Amniotic stem cell (primary cell): ENCODE measurements around the gene KCNIP1.

Experiments used
- DNase-seq: peaks from one replicate; lab custom pipeline; 2025; lab: John Stamatoyannopoulos, UW

Gene KCNIP1

GRCh38 chr5:170508660-170509347, 5.0 kb downstream of the KCNIP1 start:
- no peak for DNase-seq

GRCh38 chr5:170509348-170509660, 5.5 kb downstream of the KCNIP1 start:
- DNase-seq = no peak

DNA sequence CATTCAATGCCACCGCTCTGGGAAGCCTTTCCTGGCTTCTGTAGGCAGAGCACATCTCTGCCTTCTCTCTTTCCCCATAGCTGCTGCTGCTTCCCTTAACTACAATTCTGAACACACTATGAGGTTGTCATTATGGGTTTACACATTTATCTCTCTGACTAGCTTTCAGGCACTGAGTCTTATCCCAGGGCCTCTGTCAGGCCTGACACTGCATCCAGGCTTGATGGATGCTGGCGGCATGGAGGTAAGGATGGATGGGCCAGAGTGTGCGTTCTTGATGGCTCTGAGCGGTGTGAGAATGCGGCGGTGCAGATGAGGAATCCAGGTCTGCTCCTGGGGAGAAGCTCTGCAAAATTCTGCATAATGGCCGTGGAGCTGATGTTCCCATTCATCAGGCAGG, 6.3 kb downstream of the KCNIP1 start:
- DNase-seq = no peak

- DNase-seq = no peak
Measured at GRCh38 chr5:170510559-170510958, 6.7 kb downstream of the KCNIP1 start.

DNA sequence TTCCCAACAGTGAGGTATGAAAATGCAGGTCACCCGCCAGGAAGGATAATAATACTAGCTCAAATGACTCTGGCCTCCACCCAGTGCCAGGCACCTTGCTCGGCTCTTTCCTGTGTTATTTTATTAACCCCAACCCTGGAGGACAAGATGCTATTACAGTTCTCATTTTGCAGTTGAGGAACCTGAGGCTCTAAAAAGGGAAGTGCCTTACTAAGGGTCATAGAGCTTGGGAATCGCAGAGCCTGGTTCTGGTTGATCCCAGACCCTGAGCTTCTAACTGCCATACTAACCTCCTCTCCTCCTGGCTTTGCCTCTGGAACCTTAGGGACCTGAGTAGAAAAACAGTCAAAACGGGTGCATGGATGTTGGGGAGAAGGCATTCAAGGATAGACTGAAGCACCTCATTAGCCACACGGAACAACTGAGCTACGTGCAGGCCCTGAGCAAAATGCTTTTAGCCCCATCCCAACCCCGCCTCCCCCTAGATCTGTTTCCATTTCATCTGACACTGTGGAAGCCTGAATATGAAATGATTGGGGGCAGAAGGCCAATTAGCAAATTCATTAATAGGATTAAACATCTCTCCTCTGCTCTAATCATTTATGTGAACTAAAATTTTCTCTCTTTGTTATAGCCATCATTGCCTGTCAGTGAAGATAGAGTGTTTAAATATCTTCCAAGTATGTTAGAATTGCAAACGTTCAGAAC, 7.9 kb downstream of the KCNIP1 start:
- no peak for DNase-seq

GRCh38 chr5:170513856-170514525, 10.2 kb downstream of the KCNIP1 start:
- DNase-seq = no peak

DNA sequence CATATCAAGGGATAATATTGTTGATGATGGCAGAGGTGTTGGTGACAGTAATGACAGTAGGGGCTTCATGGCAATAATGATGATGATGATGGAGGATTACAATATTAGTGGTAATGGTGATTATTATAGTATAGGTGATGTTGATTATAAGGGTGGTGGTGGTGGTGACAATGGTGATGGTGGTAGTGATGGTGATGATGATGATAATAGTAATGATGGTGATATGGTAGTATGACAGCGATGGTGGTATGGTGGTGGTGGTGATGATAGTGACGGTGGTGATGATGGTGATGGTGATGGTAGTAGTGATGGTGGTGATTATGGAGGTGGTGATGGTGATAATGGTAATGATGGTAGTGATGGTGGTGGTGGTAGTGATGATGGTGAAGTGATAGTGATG, 13.6 kb downstream of the KCNIP1 start:
- DNase-seq = no peak

- DNase-seq = no peak
Measured at GRCh38 chr5:170518277-170518676, 14.5 kb downstream of the KCNIP1 start.

GRCh38 chr5:170519549-170519948, 15.7 kb downstream of the KCNIP1 start:
- DNase-seq = no peak

GRCh38 chr5:170520372-170520771, 16.6 kb downstream of the KCNIP1 start:
- DNase-seq = no peak

GRCh38 chr5:170522211-170523141, 18.7 kb downstream of the KCNIP1 start:
- DNase-seq = no peak

GRCh38 chr5:170523142-170523551, 19.3 kb downstream of the KCNIP1 start:
- no peak for DNase-seq

DNA sequence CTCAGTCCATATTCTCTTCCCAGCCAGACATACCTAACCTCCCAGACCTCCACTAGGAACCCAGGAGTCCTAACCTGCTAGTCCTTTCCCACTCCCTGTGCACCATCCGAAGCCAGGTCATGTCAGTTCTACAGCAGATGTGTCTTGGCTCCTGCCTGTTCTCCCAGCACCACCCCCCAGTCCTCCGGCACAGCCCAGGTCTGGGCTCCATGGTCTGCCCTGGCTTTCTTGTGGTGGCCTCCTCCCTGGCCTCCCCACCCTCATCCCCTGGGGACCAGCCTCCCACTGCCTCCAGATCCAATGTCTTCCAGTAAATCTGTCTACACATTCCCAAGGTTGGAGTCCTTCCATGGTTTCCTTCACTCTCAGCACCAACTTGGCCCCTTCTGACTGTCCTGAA, 20.0 kb downstream of the KCNIP1 start:
- DNase-seq = no peak

GRCh38 chr5:170524576-170524975, 20.8 kb downstream of the KCNIP1 start:
- DNase-seq = no peak

DNA sequence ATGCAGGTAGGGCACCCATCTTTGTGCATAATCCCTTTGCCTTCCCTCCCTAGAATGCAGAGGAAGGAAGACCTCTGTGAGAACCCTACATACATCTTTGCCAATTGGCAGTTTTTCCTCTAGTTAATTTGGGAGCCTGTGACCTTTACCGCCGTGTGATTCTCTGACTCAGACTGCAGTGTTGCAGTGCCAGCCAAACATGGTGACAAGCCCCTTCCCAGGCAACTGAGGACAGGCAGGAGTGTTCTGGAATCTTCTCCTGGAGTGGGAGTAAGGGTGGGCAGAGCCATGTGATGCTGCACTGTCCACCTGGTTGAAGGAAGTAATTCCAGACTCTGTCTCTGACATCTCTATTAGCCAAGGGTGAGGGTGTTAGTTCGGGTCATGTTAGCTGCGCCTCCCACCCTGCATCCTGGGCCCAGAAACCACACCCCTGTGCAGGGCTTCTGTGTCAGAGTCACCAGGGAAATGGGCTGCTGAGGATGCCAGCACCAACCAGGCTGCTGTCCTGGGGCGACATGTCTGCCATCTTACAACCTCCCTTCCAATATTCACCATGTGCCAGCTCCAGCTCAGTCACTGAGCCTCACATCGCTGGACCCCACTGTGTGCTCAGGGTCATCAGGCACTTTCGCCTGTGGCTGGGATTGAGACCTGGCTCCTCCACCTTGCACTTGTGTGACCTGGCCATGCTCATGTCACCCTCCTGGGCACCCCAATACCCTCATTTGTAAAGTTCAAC, 21.8 kb downstream of the KCNIP1 start:
- no peak for DNase-seq

GRCh38 chr5:170527991-170528390, 24.2 kb downstream of the KCNIP1 start:
- no peak for DNase-seq

- no peak for DNase-seq
Measured at GRCh38 chr5:170528976-170529375, 25.2 kb downstream of the KCNIP1 start.

GRCh38 chr5:170532935-170533334, 29.1 kb downstream of the KCNIP1 start:
- no peak for DNase-seq

GRCh38 chr5:170533383-170533782, 29.6 kb downstream of the KCNIP1 start:
- DNase-seq = no peak

DNA sequence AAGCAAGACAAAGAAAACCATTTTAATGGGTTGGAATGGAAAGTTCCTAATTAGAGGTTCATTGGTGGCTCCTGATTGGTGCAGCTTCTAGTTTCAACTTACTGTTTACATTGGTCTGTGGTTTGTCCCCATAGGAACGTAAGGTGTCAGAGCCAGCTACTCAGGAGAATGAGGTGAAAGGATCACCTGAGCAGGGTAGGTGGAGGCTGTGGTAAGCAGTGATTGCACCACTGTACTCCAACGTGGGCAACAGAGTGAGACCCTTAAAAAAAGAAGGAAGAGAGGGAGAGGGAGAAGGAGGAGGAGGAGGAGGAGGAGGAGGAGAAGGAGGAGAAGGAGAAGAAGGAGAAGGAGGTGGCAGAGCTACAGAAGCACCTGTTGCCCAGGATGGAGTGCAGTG, 30.4 kb downstream of the KCNIP1 start:
- DNase-seq = no peak

- no peak for DNase-seq
Measured at GRCh38 chr5:170534941-170535340, 31.1 kb downstream of the KCNIP1 start.

- no peak for DNase-seq
Measured at GRCh38 chr5:170536525-170536924, 32.7 kb downstream of the KCNIP1 start.
